Upper lobe of right lung (tissue), 1 donor: ENCODE data around the gene ELAVL1. TPM values are rescaled to one million over a fixed set of nuclear protein-coding genes. Genes with fewer than 3 reads are reported as not detected.
A peak's percentile ranks its signal among the peaks of the same experiment; 100 is the strongest.

Source experiments
- ATAC-seq: fragments of 200-7000 bp; cut with Tn5 transposase; one replicate; pipeline ENCODE4 v1.9.1; 2020; ENCODE audit warnings: mild to moderate bottlenecking, moderate library complexity
- DNase-seq: peaks from one replicate; pipeline ENCODE4 v3.0.0-alpha.2; 2020
- H3K27ac ChIP-seq: fragments of 200-600 bp; one replicate; pipeline ENCODE4 v1.8.0; 2022
- H3K27me3 ChIP-seq: fragments of 200-600 bp; one replicate; pipeline ENCODE4 v1.8.0; 2022; ENCODE audit warnings: mild to moderate bottlenecking
- H3K36me3 ChIP-seq: fragments of 200-600 bp; one replicate; pipeline ENCODE4 v1.8.0; 2022
- H3K4me1 ChIP-seq: fragments of 200-600 bp; one replicate; pipeline ENCODE4 v1.8.0; 2022
- H3K4me3 ChIP-seq: fragments of 200-600 bp; one replicate; pipeline ENCODE4 v1.8.0; 2022; ENCODE audit warnings: mild to moderate bottlenecking
- H3K9me3 ChIP-seq: fragments of 200-600 bp; one replicate; pipeline ENCODE4 v1.8.0; 2022
- intact Hi-C: fragments of 100-400 bp; cut with DNase I; formaldehyde crosslinking; loops from one replicate; pipeline ENCODE4 v1.11.0; 2022
- total RNA-seq: library from RNA; stranded (reverse); fragmentation: NEBNext Ultra II Directional; extraction: Animal tissue kit (Norgen Biotek cat#: 25700); gene quantifications from one replicate; pipeline ENCODE4 v1.2.1, GENCODE V29; 2021
- TF ChIP-seq, protein P1 (sequence below): fragments of 200-600 bp; IDR thresholded peaks from one replicate; pipeline ENCODE4 v1.8.0; 2022; ENCODE audit warnings: antibody characterized with exemption
- donor health status: DM: no; HTN: yes; CAD: no; lungs with severe emphysema.

ELAVL1 gene
- total RNA-seq, 1 donor from 2014 or later: 65.9 TPM

DNA sequence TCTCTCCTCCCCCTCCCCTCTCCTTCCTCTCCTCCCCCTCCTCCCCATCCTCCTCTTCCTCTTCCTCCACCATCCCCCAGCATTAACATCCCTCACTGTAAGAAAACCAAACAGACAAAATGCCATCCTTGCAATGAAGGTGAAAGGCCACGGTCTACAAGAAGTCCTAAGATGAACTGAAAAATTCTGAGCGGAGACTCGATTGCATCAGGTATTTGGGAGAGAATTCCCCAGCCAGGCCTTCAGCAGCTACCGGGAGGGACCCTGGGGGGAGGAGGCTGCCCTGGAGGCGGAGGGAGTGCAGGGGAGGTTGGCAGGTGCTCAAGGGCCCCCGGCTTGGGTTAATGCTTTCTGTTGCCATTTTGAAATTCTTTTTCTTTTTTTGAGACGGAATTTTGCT is 51.9 kb downstream of the ELAVL1 start:
- Histone ChIP-seq H3K4me1 (peaks cover 5% of the 10 kb centered on the region), H3K4me3 (no peak overlapping the region), H3K27me3 (no peaks in the 10 kb centered on the region), H3K36me3 (no peaks in the 10 kb centered on the region), H3K9me3 (no peaks in the 10 kb centered on the region), H3K27ac (no peak overlapping the region)
- intact Hi-C loops: no loop called here
- no peak for ATAC-seq
- no peak for DNase-seq
- TF ChIP-seq, protein P1, sequence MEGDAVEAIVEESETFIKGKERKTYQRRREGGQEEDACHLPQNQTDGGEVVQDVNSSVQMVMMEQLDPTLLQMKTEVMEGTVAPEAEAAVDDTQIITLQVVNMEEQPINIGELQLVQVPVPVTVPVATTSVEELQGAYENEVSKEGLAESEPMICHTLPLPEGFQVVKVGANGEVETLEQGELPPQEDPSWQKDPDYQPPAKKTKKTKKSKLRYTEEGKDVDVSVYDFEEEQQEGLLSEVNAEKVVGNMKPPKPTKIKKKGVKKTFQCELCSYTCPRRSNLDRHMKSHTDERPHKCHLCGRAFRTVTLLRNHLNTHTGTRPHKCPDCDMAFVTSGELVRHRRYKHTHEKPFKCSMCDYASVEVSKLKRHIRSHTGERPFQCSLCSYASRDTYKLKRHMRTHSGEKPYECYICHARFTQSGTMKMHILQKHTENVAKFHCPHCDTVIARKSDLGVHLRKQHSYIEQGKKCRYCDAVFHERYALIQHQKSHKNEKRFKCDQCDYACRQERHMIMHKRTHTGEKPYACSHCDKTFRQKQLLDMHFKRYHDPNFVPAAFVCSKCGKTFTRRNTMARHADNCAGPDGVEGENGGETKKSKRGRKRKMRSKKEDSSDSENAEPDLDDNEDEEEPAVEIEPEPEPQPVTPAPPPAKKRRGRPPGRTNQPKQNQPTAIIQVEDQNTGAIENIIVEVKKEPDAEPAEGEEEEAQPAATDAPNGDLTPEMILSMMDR: no peak

DNA sequence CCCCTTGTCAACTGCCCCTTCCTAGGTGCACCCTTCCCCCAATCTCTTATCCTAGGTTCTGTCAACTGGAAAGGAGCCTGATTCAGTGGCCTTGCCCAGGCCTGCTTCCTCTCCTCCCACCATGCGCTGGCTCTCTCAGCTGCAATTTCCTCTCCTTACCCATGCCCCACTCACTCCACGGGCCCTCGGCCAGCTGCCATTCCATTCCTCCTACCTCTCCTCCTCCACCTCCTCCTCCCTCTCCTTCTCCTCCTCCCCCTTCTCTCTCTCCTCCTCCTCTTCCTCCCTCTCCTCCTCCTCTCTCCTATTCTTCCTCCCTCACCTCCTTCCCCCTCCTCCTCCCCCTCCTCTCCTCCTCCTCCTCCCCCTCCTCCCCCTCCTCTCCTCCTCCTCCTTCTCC is 52.4 kb downstream of the ELAVL1 start:
- no peak overlapping the region for H3K27ac ChIP-seq
- no peaks in the 10 kb centered on the region for H3K36me3 ChIP-seq
- DNase-seq (no peak), ATAC-seq (peak; percentile 81)
- TF ChIP-seq, protein P1: no peak
- intact Hi-C loops: no loop called here
- H3K9me3 ChIP-seq: no peaks in the 10 kb centered on the region
- H3K27me3 ChIP-seq: no peaks in the 10 kb centered on the region
- peaks cover 5% of the 10 kb centered on the region for H3K4me1 ChIP-seq
- no peak overlapping the region for H3K4me3 ChIP-seq

DNA sequence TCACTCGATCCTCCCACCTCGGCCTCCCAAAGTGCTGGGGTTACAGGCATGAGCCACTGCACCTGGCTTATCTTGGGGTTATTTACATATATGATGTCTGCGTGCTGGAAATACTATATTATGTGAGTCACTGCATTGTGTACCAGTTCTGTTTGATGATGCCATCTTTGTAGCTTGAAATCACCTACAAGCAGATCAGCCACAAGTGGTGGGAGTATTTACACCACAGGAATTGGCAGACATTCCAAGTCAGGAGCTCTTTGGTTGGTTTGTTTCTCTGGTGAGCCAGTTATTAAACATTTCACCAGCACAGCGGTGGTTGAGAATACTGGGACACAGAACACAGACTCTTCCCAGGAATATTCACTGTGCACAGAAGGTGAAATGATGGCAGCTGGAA is 57.5 kb downstream of the ELAVL1 start:
- H3K36me3 ChIP-seq: no peaks in the 10 kb centered on the region
- peaks cover 8% of the 10 kb centered on the region for H3K4me1 ChIP-seq
- H3K27ac ChIP-seq: no peak overlapping the region
- intact Hi-C loops: loop anchor here (10.0 kb wide), 1 partner anchor 307 kb away; no protein-coding TSS in a partner anchor
- no peaks in the 10 kb centered on the region for H3K27me3 ChIP-seq
- H3K9me3 ChIP-seq: no peaks in the 10 kb centered on the region
- TF ChIP-seq, protein P1: no peak
- ATAC-seq: no peak
- H3K4me3 ChIP-seq: no peak overlapping the region
- no peak for DNase-seq

DNA sequence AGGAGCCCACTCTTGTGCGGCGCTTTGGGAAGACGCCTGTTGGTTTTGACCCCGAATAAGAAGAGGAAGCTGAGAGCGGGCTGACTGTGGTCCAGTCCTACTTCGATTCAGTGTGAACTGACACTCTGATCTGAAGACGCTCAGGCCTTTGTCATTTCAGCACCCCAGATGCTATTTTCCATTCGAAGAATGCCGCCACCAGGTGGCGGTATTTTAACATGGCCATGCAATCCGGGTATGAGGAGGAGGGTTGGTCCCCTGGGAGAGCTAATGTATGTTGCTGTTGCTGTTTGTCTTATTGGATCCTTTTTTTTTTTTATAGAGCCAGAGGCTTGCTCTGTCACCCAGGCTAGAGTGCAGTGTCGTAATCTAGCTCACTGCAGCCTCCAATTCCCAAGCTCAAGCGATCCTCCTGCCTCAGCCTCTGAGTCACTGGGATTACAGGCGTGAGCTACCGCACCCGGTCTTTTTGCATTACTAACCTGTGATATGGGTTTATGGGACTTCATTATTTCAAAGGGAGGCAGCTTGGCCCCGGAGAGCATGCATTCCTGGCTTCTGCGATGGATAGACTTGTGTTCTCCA is 61.2 kb downstream of the ELAVL1 start:
- H3K9me3 ChIP-seq: no peaks in the 10 kb centered on the region
- ATAC-seq (peak; percentile 66), DNase-seq (peak; percentile 87)
- peaks cover 12% of the 10 kb centered on the region for H3K4me1 ChIP-seq
- peak overlapping the region; percentile 92 for H3K4me3 ChIP-seq
- intact Hi-C loops: loop anchor here (10.0 kb wide), 1 partner anchor 311 kb away; no protein-coding TSS in a partner anchor
- H3K36me3 ChIP-seq: peaks cover 16% of the 10 kb centered on the region
- TF ChIP-seq, protein P1: peak; percentile 82
- H3K27me3 ChIP-seq: no peaks in the 10 kb centered on the region
- H3K27ac ChIP-seq: peak overlapping the region; percentile 88

DNA sequence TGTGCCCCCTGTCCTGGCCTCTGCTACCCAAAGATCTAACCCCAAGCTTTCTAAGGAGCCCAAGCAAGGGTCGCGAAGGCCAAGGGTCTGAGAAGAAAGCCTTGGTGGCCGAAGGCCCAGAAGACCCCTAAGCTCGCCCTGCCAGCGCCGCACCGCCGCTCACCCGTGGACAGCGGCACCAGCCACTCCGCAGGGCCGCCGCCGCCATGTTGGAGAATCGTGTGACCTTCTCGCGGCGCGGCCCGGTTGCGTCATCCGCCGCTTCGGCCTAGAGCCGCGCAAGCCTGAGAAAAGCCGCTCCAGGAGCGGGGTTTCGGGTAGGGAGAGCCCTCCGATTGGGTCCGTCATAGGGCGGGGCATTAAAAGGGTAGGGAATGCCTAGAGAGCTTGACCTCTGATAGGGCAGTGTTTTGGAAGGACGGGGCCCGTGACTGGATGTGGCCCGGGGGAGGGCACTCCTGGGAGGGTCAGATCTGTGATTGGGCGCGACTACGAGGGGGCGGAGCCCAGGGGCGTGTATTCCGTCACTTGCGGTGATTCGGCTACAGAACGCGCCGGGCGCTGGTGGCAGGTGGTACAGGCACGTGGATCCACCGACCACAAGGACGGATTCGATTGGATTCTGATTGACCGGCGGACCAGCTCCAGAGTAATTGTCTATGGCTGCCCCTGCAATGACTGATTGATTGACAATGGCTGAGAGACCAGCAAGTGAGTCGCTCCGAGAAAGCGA is 61.8 kb downstream of the ELAVL1 start, which contains the start of gene TIMM44:
TSS of gene TIMM44 (minus strand) at position 223 of the 733 bp plus-strand sequence. CDS start at position 208, 15 bp downstream.
- H3K4me1 ChIP-seq: peaks cover 12% of the 10 kb centered on the region
- peak; percentile 99 for DNase-seq
- peak within 1 kb of the TSS; percentile 98 for H3K27ac ChIP-seq
- H3K27me3 ChIP-seq: no peaks in the 10 kb centered on the region
- peak; percentile 99 for ATAC-seq
- intact Hi-C loops: loop anchor here (10.0 kb wide), 1 partner anchor 311 kb away; no protein-coding TSS in a partner anchor
- peaks cover 22% of the 10 kb centered on the region for H3K36me3 ChIP-seq
- no peaks in the 10 kb centered on the region for H3K9me3 ChIP-seq
- H3K4me3 ChIP-seq: peak within 1 kb of the TSS; percentile 92
- TF ChIP-seq, protein P1: no peak
